ENCODE measurements around the gene SP140. TPM values are rescaled to one million over a fixed set of nuclear protein-coding genes. Genes with fewer than 3 reads are reported as not detected.

Gene SP140
- total and polyA plus RNA-seq, 10 of the 15 experiments (the other 5 are each of a cell fraction or from before 2014, with no cell fraction given), result 61.7 to 164 (median 90.7) TPM

GRCh38 chr2:230267556-230267955, 42.0 kb downstream of the SP140 start (continued):
- TF ChIP-seq IRF5 (IDR thresholded peaks at IDR 0.05; ENCODE audit: borderline replicate concordance) (no peak), ZNF207 (IDR thresholded peaks at IDR 0.05; ENCODE audit: borderline replicate concordance) (no peak), NFIC (IDR thresholded peaks at IDR 0.05; ENCODE audit: low read depth, low read length) (peak; percentile 98), ETV6 (conservative IDR thresholded peaks at IDR 0.05 in 1 of 2, IDR thresholded peaks at IDR 0.05 in 1 of 2; ENCODE audit: borderline replicate concordance in 1 of 2, low read depth in 1 of 2) (peak in 1 of 2 experiments; percentile 94; a peak in 2 of 4 replicates), ZZZ3 (IDR thresholded peaks at IDR 0.05; ENCODE audit: control insufficient read depth, insufficient read length, low read depth) (no peak), E2F4 (IDR thresholded peaks at IDR 0.05; ENCODE audit: low read depth, low read length) (no peak), RELB (IDR thresholded peaks at IDR 0.05; ENCODE audit: low read depth) (peak; percentile 92), NRF1 (conservative IDR thresholded peaks at IDR 0.05; ENCODE audit: low read depth, low read length) (no peak), SREBF2 (IDR thresholded peaks at IDR 0.05; ENCODE audit: low read length) (no peak), RCOR1 (conservative IDR thresholded peaks at IDR 0.05; ENCODE audit: low read depth, low read length) (no peak), ZBED1 (IDR thresholded peaks at IDR 0.05; ENCODE audit: borderline replicate concordance) (peak; percentile 92), NBN (IDR thresholded peaks at IDR 0.05) (no peak), BCL11A (IDR thresholded peaks at IDR 0.05; ENCODE audit: low read depth, low read length) (peak; percentile 97), LARP7 (IDR thresholded peaks at IDR 0.05) (no peak), NFXL1 (IDR thresholded peaks at IDR 0.05; ENCODE audit: borderline replicate concordance) (no peak), CHD4 (IDR thresholded peaks at IDR 0.05) (no peak), SMC3 (IDR thresholded peaks at IDR 0.05; ENCODE audit: borderline replicate concordance, low read length) (no peak), ZBTB33 (IDR thresholded peaks at IDR 0.05) (no peak), NR2C2 (IDR thresholded peaks at IDR 0.05; ENCODE audit: borderline replicate concordance, control insufficient read depth, insufficient read length, low read depth) (no peak), YBX1 (IDR thresholded peaks at IDR 0.05) (no peak), CBX5 (IDR thresholded peaks at IDR 0.05; ENCODE audit: low read depth) (no peak), RAD21 (IDR thresholded peaks at IDR 0.05; ENCODE audit: insufficient read depth, low read depth, low read length) (0 out of 2 replicates have a peak, but pooled peaks have one; percentile 8), HCFC1 (IDR thresholded peaks at IDR 0.05; ENCODE audit: low read length) (no peak), BCL3 (IDR thresholded peaks at IDR 0.05; ENCODE audit: borderline replicate concordance, insufficient read depth, low read depth, low read length, poor library complexity, severe bottlenecking) (peak; percentile 78), YY1 (IDR thresholded peaks at IDR 0.05; ENCODE audit: low read depth, low read length) (0 out of 2 replicates have a peak, but pooled peaks have one; percentile 10), BMI1 (IDR thresholded peaks at IDR 0.05; ENCODE audit: borderline replicate concordance) (peak; percentile 81; the same call in 1 of the 2 replicates)

Data from GM12878 (cell line).